Chondrocyte (in vitro differentiated cells): ENCODE measurements around the gene GRAMD2B. TPM values are rescaled to one million over a fixed set of nuclear protein-coding genes. Genes with fewer than 3 reads are reported as not detected.
"Not testable (repeated sequence)": the region's sequence is repeated elsewhere in the genome, so short reads cannot be mapped to it uniquely, and the experiment has no call there.

Experiments used
- DNase-seq: peaks from one replicate; pipeline ENCODE4 v3.0.0; 2021; ENCODE audit warnings: mixed read lengths, low spot score
- H3K27ac Mint-ChIP-seq: one replicate; pipeline ENCODE4 v1.8.0; 2021; ENCODE audit warnings: mild to moderate bottlenecking, moderate library complexity, mixed read lengths; ENCODE audit not compliant: unreplicated experiment
- H3K27me3 Mint-ChIP-seq: 2 replicates; pipeline ENCODE4 v1.8.0; 2021; ENCODE audit warnings: low read depth, mixed read lengths
- H3K36me3 Mint-ChIP-seq: 2 replicates; pipeline ENCODE4 v1.8.0; 2021; ENCODE audit warnings: low read depth, mixed read lengths
- H3K4me1 Mint-ChIP-seq: 2 replicates; pipeline ENCODE4 v1.8.0; 2021; ENCODE audit warnings: low read depth, mild to moderate bottlenecking, mixed read lengths
- H3K4me3 Mint-ChIP-seq: one replicate; pipeline ENCODE4 v1.8.0; 2021; ENCODE audit warnings: mild to moderate bottlenecking, moderate library complexity, mixed read lengths; ENCODE audit not compliant: unreplicated experiment
- H3K9me3 Mint-ChIP-seq: 2 replicates; pipeline ENCODE4 v1.8.0; 2021; ENCODE audit warnings: low read depth, mixed read lengths
- total RNA-seq: library from RNA; stranded (reverse); gene quantifications from 3 replicates; pipeline ENCODE4 v1.2.1, GENCODE V29; 2021
- TF ChIP-seq, protein P1 (sequence below): fragments of 200-600 bp; sonication (generic); IDR thresholded peaks from 2 replicates; pipeline ENCODE4 v1.5.0; 2021; ENCODE audit warnings: antibody characterized with exemption, mild to moderate bottlenecking, moderate library complexity

The GRAMD2B gene
- total RNA-seq, 1 donor from 2014 or later, result 72.4 TPM

DNA sequence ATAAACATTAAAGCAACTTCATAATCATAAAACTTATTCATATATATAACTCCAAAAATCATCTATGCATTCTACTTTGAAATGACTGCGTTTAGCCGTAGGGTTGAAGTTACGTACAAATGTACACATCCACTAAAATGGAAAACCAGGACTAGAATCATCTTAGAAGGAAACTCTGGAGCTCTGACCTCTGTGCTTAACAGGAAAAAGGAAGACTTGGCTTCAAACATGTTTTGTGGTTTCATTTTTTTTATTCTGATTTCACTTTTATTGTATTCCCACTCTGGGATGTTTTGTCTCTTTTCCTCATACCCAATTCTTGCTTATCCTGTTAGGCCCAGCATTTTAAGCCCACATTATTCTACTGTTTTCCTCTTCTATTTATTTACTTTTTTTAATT, 44.9 kb downstream of the GRAMD2B start:
- peaks cover 17% of the 10 kb centered on the region for H3K36me3 Mint-ChIP-seq
- H3K4me3 Mint-ChIP-seq, result no peak overlapping the region
- H3K9me3 Mint-ChIP-seq, result no peaks in the 10 kb centered on the region
- TF ChIP-seq, protein P1, sequence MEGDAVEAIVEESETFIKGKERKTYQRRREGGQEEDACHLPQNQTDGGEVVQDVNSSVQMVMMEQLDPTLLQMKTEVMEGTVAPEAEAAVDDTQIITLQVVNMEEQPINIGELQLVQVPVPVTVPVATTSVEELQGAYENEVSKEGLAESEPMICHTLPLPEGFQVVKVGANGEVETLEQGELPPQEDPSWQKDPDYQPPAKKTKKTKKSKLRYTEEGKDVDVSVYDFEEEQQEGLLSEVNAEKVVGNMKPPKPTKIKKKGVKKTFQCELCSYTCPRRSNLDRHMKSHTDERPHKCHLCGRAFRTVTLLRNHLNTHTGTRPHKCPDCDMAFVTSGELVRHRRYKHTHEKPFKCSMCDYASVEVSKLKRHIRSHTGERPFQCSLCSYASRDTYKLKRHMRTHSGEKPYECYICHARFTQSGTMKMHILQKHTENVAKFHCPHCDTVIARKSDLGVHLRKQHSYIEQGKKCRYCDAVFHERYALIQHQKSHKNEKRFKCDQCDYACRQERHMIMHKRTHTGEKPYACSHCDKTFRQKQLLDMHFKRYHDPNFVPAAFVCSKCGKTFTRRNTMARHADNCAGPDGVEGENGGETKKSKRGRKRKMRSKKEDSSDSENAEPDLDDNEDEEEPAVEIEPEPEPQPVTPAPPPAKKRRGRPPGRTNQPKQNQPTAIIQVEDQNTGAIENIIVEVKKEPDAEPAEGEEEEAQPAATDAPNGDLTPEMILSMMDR, result no peak
- DNase-seq, result no peak
- peak overlapping the region; percentile 36 for H3K27ac Mint-ChIP-seq
- H3K4me1 Mint-ChIP-seq, result peaks cover 53% of the 10 kb centered on the region
- H3K27me3 Mint-ChIP-seq, result no peaks in the 10 kb centered on the region

DNA sequence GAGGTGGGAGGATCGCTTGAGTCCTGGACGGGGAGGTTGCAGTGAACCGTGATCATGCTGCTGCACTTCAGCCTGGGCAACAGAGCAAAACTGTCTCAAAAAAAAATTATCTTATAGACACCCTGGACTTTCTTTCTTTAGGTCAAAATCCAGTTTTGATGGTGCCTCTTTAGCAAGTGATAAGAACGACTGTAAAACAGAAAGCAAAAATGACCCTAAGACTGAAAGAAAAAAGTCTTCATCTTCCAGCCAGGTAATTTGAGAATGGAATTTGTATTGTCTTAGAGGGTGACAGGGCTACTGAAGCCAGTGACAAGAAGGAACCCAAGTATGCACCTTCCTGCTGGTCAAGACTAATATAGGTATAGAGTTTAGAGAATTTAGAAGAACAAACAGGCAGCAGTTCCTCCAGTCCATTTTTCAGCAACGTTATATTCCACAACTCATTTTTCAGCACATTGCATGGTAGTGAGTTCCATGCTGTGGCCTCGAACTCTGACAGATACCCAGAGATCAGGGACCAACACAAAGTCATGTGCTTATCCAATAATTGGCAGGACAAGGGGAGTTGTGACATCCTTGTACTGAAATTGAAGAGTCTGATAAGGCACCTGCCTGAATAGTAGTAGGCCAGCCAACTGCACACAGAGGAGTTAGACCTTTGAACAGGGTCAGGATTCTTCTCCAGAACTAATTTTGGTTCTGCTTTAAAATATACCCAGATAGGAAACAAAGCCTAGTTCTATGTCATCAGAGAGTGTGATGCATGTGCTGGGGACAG, 46.5 kb downstream of the GRAMD2B start:
- Mint-ChIP-seq H3K4me3 (no peak overlapping the region), H3K27ac (peak overlapping the region; percentile 75), H3K9me3 (no peaks in the 10 kb centered on the region), H3K4me1 (peaks cover 49% of the 10 kb centered on the region), H3K27me3 (no peaks in the 10 kb centered on the region), H3K36me3 (peaks cover 14% of the 10 kb centered on the region)
- TF ChIP-seq, protein P1, result no peak
- DNase-seq, result no peak

DNA sequence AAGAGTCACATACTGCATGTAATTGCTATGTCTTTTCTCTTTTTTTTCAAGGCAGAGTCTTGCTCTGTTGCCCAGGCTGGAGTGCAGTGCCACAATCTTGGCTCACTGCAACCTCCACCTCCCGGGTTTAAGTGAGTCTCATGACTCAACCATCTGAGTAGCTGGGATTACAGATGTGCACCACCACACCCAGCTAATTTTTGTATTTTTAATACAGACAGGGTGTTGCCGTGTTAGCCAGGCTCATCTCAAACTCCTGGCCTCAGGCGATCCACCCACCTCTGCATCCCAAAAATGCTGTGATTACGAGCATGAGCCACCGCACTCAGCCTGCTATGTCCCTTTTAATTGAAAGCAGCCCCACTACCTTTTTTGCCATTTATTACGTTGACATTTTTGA, 47.3 kb downstream of the GRAMD2B start:
- Mint-ChIP-seq H3K36me3 (peaks cover 18% of the 10 kb centered on the region), H3K27ac (peak overlapping the region; percentile 28)
- DNase-seq, result not testable (repeated sequence)

DNA sequence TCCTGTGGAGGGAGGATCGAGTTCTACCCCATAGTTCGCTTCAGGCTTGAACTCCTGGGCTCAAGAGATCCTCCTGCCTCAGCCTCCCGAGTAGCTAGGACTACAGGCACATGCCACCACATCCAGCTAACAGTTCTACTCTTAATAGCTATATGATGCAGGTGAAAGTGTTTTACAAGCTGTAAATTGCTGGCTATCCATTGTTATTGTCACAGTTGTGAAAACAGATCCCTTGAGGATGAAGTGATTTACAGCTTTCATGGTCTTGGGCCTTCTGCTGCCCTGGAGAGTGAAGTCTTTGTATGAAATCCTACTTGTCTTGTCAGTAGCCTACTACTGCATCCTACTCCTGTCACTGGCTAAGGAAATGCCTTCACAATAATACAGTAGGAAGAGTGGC, 48.0 kb downstream of the GRAMD2B start:
- Mint-ChIP-seq H3K27ac (peak overlapping the region; percentile 67), H3K4me1 (peaks cover 52% of the 10 kb centered on the region), H3K4me3 (no peak overlapping the region), H3K9me3 (no peaks in the 10 kb centered on the region), H3K27me3 (no peaks in the 10 kb centered on the region), H3K36me3 (peaks cover 17% of the 10 kb centered on the region)
- DNase-seq, result no peak
- TF ChIP-seq, protein P1, result no peak

More for the DNA sequence above, 47.3 kb downstream of the GRAMD2B start:
- H3K9me3 Mint-ChIP-seq, H3K27me3 Mint-ChIP-seq, H3K4me3 Mint-ChIP-seq: not testable (repeated sequence)
- peaks cover 52% of the 10 kb centered on the region for H3K4me1 Mint-ChIP-seq

DNA sequence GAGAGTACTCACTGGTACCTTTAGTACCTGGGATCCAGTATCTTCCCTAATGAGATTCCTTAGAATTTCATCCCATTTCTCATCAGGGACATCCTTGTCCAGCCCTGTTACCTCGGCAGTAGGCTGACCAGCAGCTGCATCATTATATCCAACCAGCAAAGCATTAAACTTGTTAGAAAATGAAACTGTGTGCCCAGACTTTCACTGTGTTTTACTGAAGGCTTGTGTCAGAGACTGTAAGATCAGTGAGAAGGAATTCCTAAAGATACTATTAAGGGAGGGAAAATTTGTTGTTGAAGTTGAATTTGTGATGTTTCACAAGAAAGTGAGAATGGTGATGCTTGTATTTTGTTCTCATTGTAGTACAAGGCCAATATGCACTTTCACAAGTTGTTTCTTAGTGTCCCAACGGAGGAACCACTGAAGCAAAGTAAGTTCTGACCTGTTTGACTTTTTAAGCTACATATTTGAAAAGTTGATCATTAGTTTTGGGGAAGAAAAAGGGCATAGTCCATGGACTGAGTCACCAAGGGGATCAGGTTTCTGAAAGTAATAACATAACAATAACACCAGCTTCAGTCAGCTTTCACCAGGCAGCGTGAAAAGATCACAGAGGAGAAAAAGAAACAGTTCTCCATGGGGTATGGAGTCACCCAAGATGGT, 48.8 kb downstream of the GRAMD2B start:
- peak overlapping the region; percentile 67 for H3K27ac Mint-ChIP-seq
- H3K9me3 Mint-ChIP-seq, result no peaks in the 10 kb centered on the region
- no peaks in the 10 kb centered on the region for H3K27me3 Mint-ChIP-seq
- peaks cover 14% of the 10 kb centered on the region for H3K36me3 Mint-ChIP-seq
- DNase-seq, result no peak
- no peak overlapping the region for H3K4me3 Mint-ChIP-seq
- peaks cover 53% of the 10 kb centered on the region for H3K4me1 Mint-ChIP-seq
- TF ChIP-seq, protein P1, result no peak
